Measurements from ENCODE around the gene AGPAT4. TPM values are rescaled to one million over a fixed set of nuclear protein-coding genes. Genes with fewer than 3 reads are reported as not detected.

The AGPAT4 gene
- total RNA-seq, 2 donors from 2014 or later = 61.0 to 61.1 TPM

DNA sequence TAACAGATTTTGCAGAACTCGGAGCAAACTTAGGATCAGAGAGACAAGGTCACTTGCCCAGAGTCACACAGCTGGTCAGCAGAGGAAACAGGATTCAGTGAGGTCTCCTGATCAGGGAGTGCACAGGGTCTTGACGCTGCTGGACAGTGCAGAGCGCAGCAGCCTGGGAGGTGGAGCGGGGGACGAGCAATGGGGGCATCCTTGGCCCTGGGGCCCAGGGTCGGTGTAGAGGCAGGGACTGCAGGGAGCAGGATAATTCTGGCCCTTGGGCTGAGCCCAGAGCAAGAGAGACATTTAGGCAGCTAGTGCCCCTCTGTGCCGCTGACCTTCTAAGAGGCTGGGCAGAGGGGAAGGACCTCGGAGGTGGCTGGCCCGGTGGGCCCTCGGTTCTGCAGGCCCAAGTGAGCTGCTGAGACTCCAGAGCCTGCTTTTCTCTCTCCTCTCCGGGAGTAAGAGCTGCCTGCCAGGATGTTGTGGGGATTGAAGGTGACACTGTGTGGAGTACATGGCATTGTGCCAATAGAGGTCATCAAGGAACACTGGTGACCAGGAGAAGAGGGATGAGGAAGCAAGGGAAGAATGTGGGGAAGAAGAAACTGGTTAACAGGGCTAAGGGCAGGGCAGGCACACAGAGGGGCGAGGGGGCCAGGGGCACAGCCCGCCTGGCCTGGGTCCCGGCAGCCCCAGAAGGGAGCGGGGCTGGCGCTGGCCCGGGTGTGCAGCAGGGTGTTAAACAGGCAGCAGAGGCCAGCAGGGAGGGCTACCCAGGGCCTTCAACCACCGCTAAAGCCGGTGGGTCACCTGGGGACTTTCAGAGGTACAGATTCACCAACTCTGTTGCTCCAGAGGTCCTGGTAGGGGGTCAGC lies 122.0 kb downstream of the AGPAT4 start:
- 92 to 97% methylated on average over 6 to 19 of the region's 19 CpGs for WGBS, 2 experiments (ENCODE audit: insufficient coverage in 1 of 2, insufficient read length in 1 of 2)
- H3K36me3 ChIP-seq (ENCODE audit: control insufficient read depth, insufficient read depth, low read length) = peaks cover 72% of the 10 kb centered on the region
- no peak overlapping the region for H3K9ac ChIP-seq (ENCODE audit: extremely low read depth, low read length, poor library complexity, severe bottlenecking)
- Mint-ChIP-seq H3K4me3 (no peak overlapping the region), H3K27ac (peak overlapping the region; percentile 27), H3K27me3 (ENCODE audit: insufficient read depth) (no peaks in the 10 kb centered on the region), H3K36me3 (ENCODE audit: low read depth) (peaks cover 87% of the 10 kb centered on the region), H3K9me3 (peaks cover 4% of the 10 kb centered on the region), H3K4me1 (no peaks in the 10 kb centered on the region)
- H3K9me3 ChIP-seq (ENCODE audit: control insufficient read depth, low read length) = peaks cover 8% of the 10 kb centered on the region
- DNase-seq = no peak
- no peaks in the 10 kb centered on the region for H3K27me3 ChIP-seq (ENCODE audit: control insufficient read depth, insufficient read depth, low read length, poor library complexity, severe bottlenecking)
- TF ChIP-seq, protein P1, sequence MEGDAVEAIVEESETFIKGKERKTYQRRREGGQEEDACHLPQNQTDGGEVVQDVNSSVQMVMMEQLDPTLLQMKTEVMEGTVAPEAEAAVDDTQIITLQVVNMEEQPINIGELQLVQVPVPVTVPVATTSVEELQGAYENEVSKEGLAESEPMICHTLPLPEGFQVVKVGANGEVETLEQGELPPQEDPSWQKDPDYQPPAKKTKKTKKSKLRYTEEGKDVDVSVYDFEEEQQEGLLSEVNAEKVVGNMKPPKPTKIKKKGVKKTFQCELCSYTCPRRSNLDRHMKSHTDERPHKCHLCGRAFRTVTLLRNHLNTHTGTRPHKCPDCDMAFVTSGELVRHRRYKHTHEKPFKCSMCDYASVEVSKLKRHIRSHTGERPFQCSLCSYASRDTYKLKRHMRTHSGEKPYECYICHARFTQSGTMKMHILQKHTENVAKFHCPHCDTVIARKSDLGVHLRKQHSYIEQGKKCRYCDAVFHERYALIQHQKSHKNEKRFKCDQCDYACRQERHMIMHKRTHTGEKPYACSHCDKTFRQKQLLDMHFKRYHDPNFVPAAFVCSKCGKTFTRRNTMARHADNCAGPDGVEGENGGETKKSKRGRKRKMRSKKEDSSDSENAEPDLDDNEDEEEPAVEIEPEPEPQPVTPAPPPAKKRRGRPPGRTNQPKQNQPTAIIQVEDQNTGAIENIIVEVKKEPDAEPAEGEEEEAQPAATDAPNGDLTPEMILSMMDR (conservative IDR thresholded peaks at IDR 0.05) = no peak
- H3K4me3 ChIP-seq (ENCODE audit: low read length) = no peak overlapping the region
- peaks cover 5% of the 10 kb centered on the region for H3K4me1 ChIP-seq (ENCODE audit: control insufficient read depth, insufficient read depth, low read length)
- H3K27ac ChIP-seq (ENCODE audit: low read depth, low read length) = no peak overlapping the region

DNA sequence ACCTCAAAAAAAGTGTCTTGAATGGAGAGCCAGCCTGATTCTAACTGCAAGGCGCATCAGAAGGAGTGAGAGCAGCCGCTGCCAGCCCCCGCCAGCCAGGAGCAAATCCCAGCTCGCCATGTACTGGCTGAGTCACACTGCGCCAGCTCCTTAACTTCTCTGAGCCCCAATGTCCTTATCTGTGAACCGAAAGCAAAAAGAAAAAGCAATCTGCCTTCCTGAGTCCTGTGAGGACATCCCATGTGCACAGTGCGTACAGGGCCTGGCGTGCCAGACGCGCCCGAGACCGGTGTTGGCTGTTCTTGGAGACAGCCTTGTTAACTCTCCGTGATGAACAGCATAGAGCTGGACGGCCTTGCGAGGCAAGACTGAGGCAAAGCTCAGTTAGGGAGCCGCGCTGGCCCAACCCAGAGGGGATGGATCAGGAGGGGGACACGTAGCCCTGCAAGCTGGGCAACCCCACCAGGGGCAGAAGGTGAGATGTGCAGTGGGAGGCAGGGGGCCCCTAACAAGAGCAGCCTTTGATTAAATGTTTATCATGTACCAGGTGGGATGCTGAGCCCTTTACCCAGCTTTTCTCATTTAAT lies 122.7 kb downstream of the AGPAT4 start:
- DNase-seq = no peak
- no peak overlapping the region for H3K27ac ChIP-seq (ENCODE audit: low read depth, low read length)
- no peaks in the 10 kb centered on the region for H3K27me3 ChIP-seq (ENCODE audit: control insufficient read depth, insufficient read depth, low read length, poor library complexity, severe bottlenecking)
- TF ChIP-seq, protein P1 (conservative IDR thresholded peaks at IDR 0.05) = no peak
- peaks cover 2% of the 10 kb centered on the region for H3K9me3 ChIP-seq (ENCODE audit: control insufficient read depth, low read length)
- Mint-ChIP-seq H3K27ac (no peak overlapping the region), H3K27me3 (ENCODE audit: insufficient read depth) (no peaks in the 10 kb centered on the region), H3K36me3 (ENCODE audit: low read depth) (peaks cover 87% of the 10 kb centered on the region), H3K4me1 (no peaks in the 10 kb centered on the region), H3K9me3 (no peaks in the 10 kb centered on the region), H3K4me3 (no peak overlapping the region)
- no peak overlapping the region for H3K9ac ChIP-seq (ENCODE audit: extremely low read depth, low read length, poor library complexity, severe bottlenecking)
- H3K36me3 ChIP-seq (ENCODE audit: control insufficient read depth, insufficient read depth, low read length) = peaks cover 75% of the 10 kb centered on the region
- H3K4me3 ChIP-seq (ENCODE audit: low read length) = no peak overlapping the region
- H3K4me1 ChIP-seq (ENCODE audit: control insufficient read depth, insufficient read depth, low read length) = peaks cover 5% of the 10 kb centered on the region
- WGBS, 2 experiments (ENCODE audit: insufficient coverage in 1 of 2, insufficient read length in 1 of 2) = 92 to 94% methylated on average over 16 to 18 of the region's 18 CpGs

DNA sequence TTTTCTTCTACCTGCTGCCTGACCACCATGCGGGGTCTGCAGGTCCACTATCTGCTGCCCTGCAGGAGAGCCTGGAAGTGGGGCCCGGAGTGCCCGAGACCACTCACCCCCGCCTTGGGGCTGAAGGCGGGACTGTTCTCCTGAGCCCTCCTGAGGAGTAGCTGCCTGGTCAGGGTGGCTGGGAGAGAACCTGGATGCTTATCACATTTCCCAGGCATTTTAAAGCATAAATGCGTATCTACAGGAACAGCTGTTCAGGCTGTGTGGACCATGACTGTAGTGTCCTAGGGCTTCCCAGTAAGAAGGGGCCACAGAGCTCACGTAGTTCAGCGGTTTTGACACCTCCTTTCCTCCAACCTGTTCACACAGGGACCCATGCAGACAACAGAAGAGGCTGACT lies 123.3 kb downstream of the AGPAT4 start:
- Histone ChIP-seq H3K4me1 (ENCODE audit: control insufficient read depth, insufficient read depth, low read length) (peaks cover 5% of the 10 kb centered on the region), H3K4me3 (ENCODE audit: low read length) (no peak overlapping the region), H3K9ac (ENCODE audit: extremely low read depth, low read length, poor library complexity, severe bottlenecking) (no peak overlapping the region), H3K36me3 (ENCODE audit: control insufficient read depth, insufficient read depth, low read length) (peaks cover 75% of the 10 kb centered on the region), H3K27ac (ENCODE audit: low read depth, low read length) (no peak overlapping the region), H3K27me3 (ENCODE audit: control insufficient read depth, insufficient read depth, low read length, poor library complexity, severe bottlenecking) (no peaks in the 10 kb centered on the region), H3K9me3 (ENCODE audit: control insufficient read depth, low read length) (no peaks in the 10 kb centered on the region)
- Mint-ChIP-seq H3K36me3 (ENCODE audit: low read depth) (peaks cover 87% of the 10 kb centered on the region), H3K4me3 (no peak overlapping the region), H3K9me3 (no peaks in the 10 kb centered on the region), H3K4me1 (no peaks in the 10 kb centered on the region), H3K27ac (no peak overlapping the region), H3K27me3 (ENCODE audit: insufficient read depth) (no peaks in the 10 kb centered on the region)
- whole genome bisulfite sequencing, 2 experiments (ENCODE audit: insufficient coverage in 1 of 2, insufficient read length in 1 of 2) = 85 to 96% methylated on average over 5 to 8 of the region's 8 CpGs
- no peak for DNase-seq
- TF ChIP-seq, protein P1 (conservative IDR thresholded peaks at IDR 0.05) = no peak
